Thoracic aorta (tissue), 2 donors: Measurements from ENCODE around the gene APOE. TPM values are rescaled to one million over a fixed set of nuclear protein-coding genes. Genes with fewer than 3 reads are reported as not detected.

Source experiments
- ATAC-seq: fragments of 150-250 bp; one replicate; pipeline ENCODE4 v1.8.0; 2017; ENCODE audit warnings: low read depth; ENCODE audit not compliant: insufficient number of reproducible peaks, low FRiP score
- DNase-seq: peaks from one replicate; pipeline ENCODE4 v3.0.0-alpha.2; 2020; ENCODE audit warnings: low spot score
- H3K27ac ChIP-seq, 2 donors: fragments of 200-600 bp; sonication (generic); 1 replicate in 1 of 2; 2 replicates in 1 of 2; pipeline ENCODE4 v1.5.1; 2016; ENCODE audit warnings: mild to moderate bottlenecking in 2 of 2, moderate library complexity in 2 of 2
- H3K27me3 ChIP-seq: fragments of 200-600 bp; sonication (generic); replicated peaks from 2 replicates; pipeline ENCODE4 v1.6.0; 2016; ENCODE audit warnings: mild to moderate bottlenecking; ENCODE audit not compliant: insufficient read depth
- H3K36me3 ChIP-seq: fragments of 200-600 bp; sonication (generic); one replicate; pipeline ENCODE4 v1.5.1; 2016
- H3K4me1 ChIP-seq, 2 donors: fragments of 200-600 bp; sonication (generic); 1 replicate in 1 of 2; 2 replicates in 1 of 2; pipeline versions ENCODE4 v1.5.1 to v1.6.0; 2016; ENCODE audit warnings: low read depth in 2 of 2, mild to moderate bottlenecking in 1 of 2; ENCODE audit not compliant: control insufficient read depth in 1 of 2
- H3K4me3 ChIP-seq: fragments of 200-600 bp; sonication (generic); 2 replicates; pipeline ENCODE4 v1.5.1; 2016; ENCODE audit warnings: mild to moderate bottlenecking
- H3K9me3 ChIP-seq: fragments of 200-600 bp; sonication (generic); 2 replicates; pipeline ENCODE4 v1.5.1; 2016
- CTCF ChIP-seq: fragments of 200-600 bp; sonication (generic); IDR thresholded peaks from one replicate; pipeline ENCODE4 v1.5.1; 2019; ENCODE audit warnings: antibody characterized with exemption
- total RNA-seq, 2 donors: library from RNA; depleted of rRNA; stranded (reverse); fragments of >200 nt; gene quantifications; one replicate each; pipeline versions ENCODE4 v1.1.0 to v1.2.3, GENCODE V29; 2016

APOE gene
- total RNA-seq, 2 donors from 2014 or later = 111 to 333 TPM

GRCh38 chr19:44927746-44928145, 22.1 kb downstream of the APOE start:
- TF ChIP-seq CTCF = no peak
- no peak overlapping the region for H3K27ac ChIP-seq
- DNase-seq (no peak), ATAC-seq (no peak)
- H3K4me1 ChIP-seq = peaks cover 0 to 6% of the 10 kb centered on the region in 2 donors
- H3K36me3 ChIP-seq = no peaks in the 10 kb centered on the region
- H3K9me3 ChIP-seq = no peaks in the 10 kb centered on the region
- H3K27me3 ChIP-seq = no peaks in the 10 kb centered on the region
- H3K4me3 ChIP-seq = no peak overlapping the region

- Histone ChIP-seq H3K9me3 (no peaks in the 10 kb centered on the region), H3K27ac (no peak overlapping the region), H3K4me3 (no peak overlapping the region), H3K27me3 (no peaks in the 10 kb centered on the region), H3K4me1 (peaks cover 0 to 6% of the 10 kb centered on the region in 2 donors), H3K36me3 (no peaks in the 10 kb centered on the region)
- no peak for DNase-seq
- TF ChIP-seq CTCF = no peak
- no peak for ATAC-seq
Measured at GRCh38 chr19:44930088-44930487, 24.5 kb downstream of the APOE start.

- TF ChIP-seq CTCF = no peak
- Histone ChIP-seq H3K9me3 (no peaks in the 10 kb centered on the region), H3K4me3 (no peak overlapping the region), H3K4me1 (peaks cover 0 to 4% of the 10 kb centered on the region in 2 donors), H3K27me3 (no peaks in the 10 kb centered on the region), H3K36me3 (no peaks in the 10 kb centered on the region), H3K27ac (no peak overlapping the region)
- no peak for ATAC-seq
- DNase-seq = no peak
Measured at GRCh38 chr19:44931541-44931940, 25.9 kb downstream of the APOE start.

- Histone ChIP-seq H3K4me3 (no peak overlapping the region), H3K36me3 (no peaks in the 10 kb centered on the region), H3K9me3 (no peaks in the 10 kb centered on the region), H3K4me1 (no peaks in the 10 kb centered on the region), H3K27me3 (no peaks in the 10 kb centered on the region), H3K27ac (no peak overlapping the region)
- no peak for ATAC-seq
- no peak for TF ChIP-seq CTCF
- no peak for DNase-seq
Measured at GRCh38 chr19:44939668-44940067, 34.1 kb downstream of the APOE start.

GRCh38 chr19:44942067-44942571, 36.5 kb downstream of the APOE start, which contains the start of gene APOC4:
APOC4 (plus strand) TSS chr19:44942237; CDS start chr19:44942278, 41 bp downstream.
- Histone ChIP-seq H3K4me1 (no peaks in the 10 kb centered on the region), H3K27ac (no peak within 1 kb of the TSS), H3K36me3 (no peaks in the 10 kb centered on the region), H3K4me3 (no peak within 1 kb of the TSS), H3K9me3 (no peaks in the 10 kb centered on the region), H3K27me3 (no peaks in the 10 kb centered on the region)
- no peak for DNase-seq
- TF ChIP-seq CTCF = no peak
- ATAC-seq = no peak
